ENCODE measurements around the gene RASGRF2. TPM values are rescaled to one million over a fixed set of nuclear protein-coding genes. Genes with fewer than 3 reads are reported as not detected.
A peak's percentile ranks its signal among the peaks of the same experiment; 100 is the strongest.

RASGRF2 gene
- total and polyA plus RNA-seq, 2 of the 13 experiments (the other 11 are each of a cell fraction or from before 2014, with no cell fraction given): 23.6 to 29.0 TPM

DNA sequence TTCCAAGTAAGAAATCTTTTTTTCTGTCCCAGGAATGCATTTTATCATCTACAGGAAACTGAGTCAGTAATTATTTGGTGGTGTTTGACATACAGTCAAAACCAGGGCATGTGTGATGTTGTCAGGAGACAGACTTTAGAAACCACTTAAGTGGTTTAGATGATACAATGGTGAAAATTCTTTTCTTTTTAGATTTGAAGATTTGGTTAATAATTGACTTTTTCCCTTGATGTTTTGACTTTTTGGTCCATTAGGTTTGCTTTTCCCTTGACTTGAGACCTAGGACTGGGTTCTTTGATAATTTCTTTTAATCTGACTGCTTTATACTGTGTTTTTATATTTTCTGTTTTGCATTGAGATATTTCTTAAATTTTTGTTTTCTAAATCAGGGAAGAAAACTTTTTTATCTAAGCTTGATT, 85.2 kb downstream of the RASGRF2 start (continued):
- TF ChIP-seq, protein P1, sequence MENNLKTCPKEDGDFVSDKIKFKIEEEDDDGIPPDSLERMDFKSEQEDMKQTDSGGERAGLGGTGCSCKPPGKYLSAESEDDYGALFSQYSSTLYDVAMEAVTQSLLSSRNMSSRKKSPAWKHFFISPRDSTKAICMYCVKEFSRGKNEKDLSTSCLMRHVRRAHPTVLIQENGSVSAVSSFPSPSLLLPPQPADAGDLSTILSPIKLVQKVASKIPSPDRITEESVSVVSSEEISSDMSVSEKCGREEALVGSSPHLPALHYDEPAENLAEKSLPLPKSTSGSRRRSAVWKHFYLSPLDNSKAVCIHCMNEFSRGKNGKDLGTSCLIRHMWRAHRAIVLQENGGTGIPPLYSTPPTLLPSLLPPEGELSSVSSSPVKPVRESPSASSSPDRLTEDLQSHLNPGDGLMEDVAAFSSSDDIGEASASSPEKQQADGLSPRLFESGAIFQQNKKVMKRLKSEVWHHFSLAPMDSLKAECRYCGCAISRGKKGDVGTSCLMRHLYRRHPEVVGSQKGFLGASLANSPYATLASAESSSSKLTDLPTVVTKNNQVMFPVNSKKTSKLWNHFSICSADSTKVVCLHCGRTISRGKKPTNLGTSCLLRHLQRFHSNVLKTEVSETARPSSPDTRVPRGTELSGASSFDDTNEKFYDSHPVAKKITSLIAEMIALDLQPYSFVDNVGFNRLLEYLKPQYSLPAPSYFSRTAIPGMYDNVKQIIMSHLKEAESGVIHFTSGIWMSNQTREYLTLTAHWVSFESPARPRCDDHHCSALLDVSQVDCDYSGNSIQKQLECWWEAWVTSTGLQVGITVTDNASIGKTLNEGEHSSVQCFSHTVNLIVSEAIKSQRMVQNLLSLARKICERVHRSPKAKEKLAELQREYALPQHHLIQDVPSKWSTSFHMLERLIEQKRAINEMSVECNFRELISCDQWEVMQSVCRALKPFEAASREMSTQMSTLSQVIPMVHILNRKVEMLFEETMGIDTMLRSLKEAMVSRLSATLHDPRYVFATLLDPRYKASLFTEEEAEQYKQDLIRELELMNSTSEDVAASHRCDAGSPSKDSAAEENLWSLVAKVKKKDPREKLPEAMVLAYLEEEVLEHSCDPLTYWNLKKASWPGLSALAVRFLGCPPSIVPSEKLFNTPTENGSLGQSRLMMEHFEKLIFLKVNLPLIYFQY (CRISPR knock-in tag; IDR thresholded peaks at IDR 0.05; ENCODE audit: borderline replicate concordance): no peak
- TF ChIP-seq FOXA3 (CRISPR knock-in tag; IDR thresholded peaks at IDR 0.05) (peak; percentile 26; the same call in 1 of the 2 replicates), ZNF354B (CRISPR knock-in tag; IDR thresholded peaks at IDR 0.05) (no peak), SOX13 (IDR thresholded peaks at IDR 0.05) (no peak), SOX13 (CRISPR knock-in tag; conservative IDR thresholded peaks at IDR 0.05 in 1 of 2, IDR thresholded peaks at IDR 0.05 in 1 of 2) (peak in 1 of 2 experiments; percentile 72; a peak in 2 of 4 replicates), ZNF260 (CRISPR knock-in tag; IDR thresholded peaks at IDR 0.05; ENCODE audit: borderline replicate concordance, low read depth) (no peak), HDAC6 (IDR thresholded peaks at IDR 0.05; ENCODE audit: low read depth, low read length) (no peak), POLR2A (IDR thresholded peaks at IDR 0.05; ENCODE audit: insufficient read depth in 1 of 2, low read depth in 2 of 2, low read length in 2 of 2) (no peak), ZNF839 (CRISPR knock-in tag; IDR thresholded peaks at IDR 0.05; ENCODE audit: borderline replicate concordance) (no peak), ZSCAN21 (CRISPR knock-in tag; IDR thresholded peaks at IDR 0.05; ENCODE audit: borderline replicate concordance) (no peak), ELF3 (CRISPR knock-in tag; IDR thresholded peaks at IDR 0.05) (no peak), ZNF383 (CRISPR knock-in tag; IDR thresholded peaks at IDR 0.05; ENCODE audit: borderline replicate concordance) (no peak), ZKSCAN8 (CRISPR knock-in tag; IDR thresholded peaks at IDR 0.05; ENCODE audit: borderline replicate concordance) (0 out of 2 replicates have a peak, but pooled peaks have one; percentile 11), TCF7L2 (IDR thresholded peaks at IDR 0.05; ENCODE audit: low read depth, low read length) (peak; percentile 66), KLF15 (CRISPR knock-in tag; IDR thresholded peaks at IDR 0.05; ENCODE audit: borderline replicate concordance) (no peak), ZNF24 (IDR thresholded peaks at IDR 0.05) (no peak), POGZ (CRISPR knock-in tag; IDR thresholded peaks at IDR 0.05) (0 out of 2 replicates have a peak, but pooled peaks have one; percentile 20), RARA (CRISPR knock-in tag; IDR thresholded peaks at IDR 0.05) (peak; percentile 29; the same call in 1 of the 2 replicates), ZMYM4 (CRISPR knock-in tag; IDR thresholded peaks at IDR 0.05) (no peak), BCL6 (CRISPR knock-in tag; IDR thresholded peaks at IDR 0.05) (peak; percentile 32; the same call in 1 of the 2 replicates), ZNF337 (CRISPR knock-in tag; IDR thresholded peaks at IDR 0.05; ENCODE audit: borderline replicate concordance, low read depth) (no peak), NFIC (IDR thresholded peaks at IDR 0.05; ENCODE audit: low read length) (peak; percentile 83), PRMT3 (CRISPR knock-in tag; IDR thresholded peaks at IDR 0.05; ENCODE audit: borderline replicate concordance, low read depth) (no peak), NFATC3 (CRISPR knock-in tag; IDR thresholded peaks at IDR 0.05) (no peak)
- TF ChIP-seq, protein P2, sequence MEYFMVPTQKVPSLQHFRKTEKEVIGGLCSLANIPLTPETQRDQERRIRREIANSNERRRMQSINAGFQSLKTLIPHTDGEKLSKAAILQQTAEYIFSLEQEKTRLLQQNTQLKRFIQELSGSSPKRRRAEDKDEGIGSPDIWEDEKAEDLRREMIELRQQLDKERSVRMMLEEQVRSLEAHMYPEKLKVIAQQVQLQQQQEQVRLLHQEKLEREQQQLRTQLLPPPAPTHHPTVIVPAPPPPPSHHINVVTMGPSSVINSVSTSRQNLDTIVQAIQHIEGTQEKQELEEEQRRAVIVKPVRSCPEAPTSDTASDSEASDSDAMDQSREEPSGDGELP (IDR thresholded peaks at IDR 0.05; ENCODE audit: borderline replicate concordance, low read depth): no peak
- TF ChIP-seq, protein P3, sequence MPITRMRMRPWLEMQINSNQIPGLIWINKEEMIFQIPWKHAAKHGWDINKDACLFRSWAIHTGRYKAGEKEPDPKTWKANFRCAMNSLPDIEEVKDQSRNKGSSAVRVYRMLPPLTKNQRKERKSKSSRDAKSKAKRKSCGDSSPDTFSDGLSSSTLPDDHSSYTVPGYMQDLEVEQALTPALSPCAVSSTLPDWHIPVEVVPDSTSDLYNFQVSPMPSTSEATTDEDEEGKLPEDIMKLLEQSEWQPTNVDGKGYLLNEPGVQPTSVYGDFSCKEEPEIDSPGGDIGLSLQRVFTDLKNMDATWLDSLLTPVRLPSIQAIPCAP (CRISPR knock-in tag; IDR thresholded peaks at IDR 0.05; ENCODE audit: low read depth): no peak

Measured in HepG2 (cell line).